HG03575 (cell line): ENCODE data around the gene PCGF6.

Experiments used
- ATAC-seq: cut with Tn5 transposase; IDR thresholded peaks from one replicate; pipeline ENCODE4 v1.9.1; 2021; ENCODE audit not compliant: unreplicated experiment, insufficient number of reproducible peaks, low FRiP score; ENCODE audit errors: extremely low read depth

PCGF6 gene

DNA sequence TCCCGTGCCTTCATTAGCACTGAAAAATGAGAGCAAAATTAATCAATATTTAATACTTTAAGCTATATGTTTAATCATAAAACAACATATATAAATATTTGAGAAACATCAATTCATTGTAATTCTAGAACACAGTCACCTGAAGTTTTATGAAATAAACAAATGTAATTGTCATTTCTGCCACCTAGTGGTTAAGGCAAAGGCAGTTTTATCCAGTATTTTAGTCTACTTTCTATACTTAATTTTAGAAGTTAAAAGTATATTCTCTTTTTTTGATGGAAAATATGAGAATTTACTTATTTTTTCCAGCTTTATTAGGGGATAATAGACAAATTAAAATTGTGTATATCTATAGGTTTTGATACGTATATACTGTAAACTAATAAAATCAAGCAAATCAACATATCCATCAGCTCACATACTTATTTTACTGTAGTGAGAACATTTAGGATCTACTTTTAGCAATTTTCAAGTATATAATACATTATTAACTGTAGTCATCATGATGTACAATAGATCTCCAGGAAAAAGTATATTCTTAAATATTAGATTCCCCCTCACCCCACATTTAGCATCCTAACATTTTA lies 16.9 kb downstream of the PCGF6 start:
- ATAC-seq: no peak

GRCh38 chr10:103327906-103328305 lies 23.0 kb downstream of the PCGF6 start:
- no peak for ATAC-seq

DNA sequence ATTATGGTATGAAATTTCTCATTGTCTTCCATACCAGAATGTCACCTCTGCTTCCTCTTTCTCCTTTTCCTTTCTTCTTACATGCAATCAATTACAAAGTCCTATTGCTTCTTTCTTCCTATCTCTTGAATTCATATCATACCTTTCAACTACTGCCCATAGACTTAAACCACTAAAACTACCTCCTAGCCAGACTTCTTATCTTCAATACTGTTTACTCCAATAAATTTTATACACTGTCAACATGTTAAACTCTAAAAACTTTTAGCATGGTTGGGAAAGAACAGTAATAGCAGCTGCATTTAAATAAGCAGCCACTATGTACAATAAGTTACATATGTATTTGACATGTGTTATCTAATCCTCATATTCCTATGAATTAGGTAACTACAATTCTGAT lies 34.9 kb downstream of the PCGF6 start:
- ATAC-seq: no peak

GRCh38 chr10:103310197-103310596 lies 40.7 kb downstream of the PCGF6 start:
- ATAC-seq: no peak

DNA sequence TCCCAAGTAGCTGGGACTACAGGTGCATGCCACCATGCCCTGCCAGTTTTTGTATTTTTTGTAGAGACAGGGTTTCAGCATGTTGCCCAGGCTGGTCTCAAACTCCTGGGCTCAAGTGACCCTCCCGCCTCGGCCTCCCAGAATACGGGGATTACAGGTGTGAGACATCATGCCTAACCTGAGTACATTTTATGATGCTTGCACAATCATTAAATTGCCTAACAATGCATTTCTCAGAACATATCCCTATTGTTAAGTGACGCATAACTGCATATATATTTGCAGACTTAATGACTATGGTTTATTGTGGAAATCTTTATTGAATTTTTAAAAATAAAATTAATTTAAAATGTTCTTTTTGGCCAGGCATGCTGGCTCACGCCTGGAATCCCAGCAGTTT lies 43.3 kb downstream of the PCGF6 start:
- ATAC-seq: no peak

- no peak for ATAC-seq
Measured at GRCh38 chr10:103295374-103296015, 55.4 kb downstream of the PCGF6 start.

DNA sequence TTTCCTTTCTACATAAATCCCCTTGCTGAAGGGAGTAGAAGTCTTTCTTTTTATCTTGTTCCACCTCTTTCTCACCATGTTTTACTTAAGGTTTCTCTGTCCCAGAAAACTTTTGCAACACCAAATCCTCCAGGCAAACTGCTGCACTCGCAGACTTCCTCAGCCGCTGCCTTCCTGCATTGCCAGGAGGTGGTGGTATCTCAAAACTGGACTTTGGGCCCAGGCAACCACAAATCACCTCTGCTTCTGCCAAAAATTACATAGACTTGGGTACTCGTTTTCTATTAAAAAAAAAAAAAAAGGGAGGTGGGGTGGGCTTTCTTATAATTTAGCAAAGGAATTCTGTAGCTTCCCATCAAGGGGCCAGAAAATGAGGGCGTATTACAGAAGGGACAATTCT lies 59.4 kb downstream of the PCGF6 start:
- ATAC-seq: no peak

GRCh38 chr10:103287992-103288391 lies 62.9 kb downstream of the PCGF6 start:
- ATAC-seq: no peak

DNA sequence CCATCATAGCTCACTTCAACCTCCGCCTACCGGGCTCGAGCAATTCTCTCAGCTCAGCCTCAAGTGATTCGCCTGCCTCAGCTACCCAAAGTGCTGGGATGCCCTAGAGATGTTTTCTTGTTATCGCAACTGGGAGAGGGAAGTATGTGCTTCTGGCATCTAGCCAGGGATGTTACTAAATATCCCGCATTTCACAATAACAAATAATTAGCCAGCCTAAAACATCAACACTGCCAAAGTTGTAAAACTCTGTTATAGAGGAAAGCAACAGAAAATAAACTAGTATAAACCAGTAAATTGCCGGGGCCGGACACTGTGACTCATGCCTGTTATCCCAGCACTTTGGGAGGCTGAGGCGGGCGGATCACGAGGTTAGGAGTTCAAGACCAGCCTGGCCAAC lies 66.8 kb downstream of the PCGF6 start:
- ATAC-seq: no peak

GRCh38 chr10:103282961-103283360 lies 68.0 kb downstream of the PCGF6 start:
- ATAC-seq: no peak

- ATAC-seq: no peak
Measured at GRCh38 chr10:103281753-103282152, 69.2 kb downstream of the PCGF6 start.

- no peak for ATAC-seq
Measured at GRCh38 chr10:103280506-103280905, 70.4 kb downstream of the PCGF6 start.

DNA sequence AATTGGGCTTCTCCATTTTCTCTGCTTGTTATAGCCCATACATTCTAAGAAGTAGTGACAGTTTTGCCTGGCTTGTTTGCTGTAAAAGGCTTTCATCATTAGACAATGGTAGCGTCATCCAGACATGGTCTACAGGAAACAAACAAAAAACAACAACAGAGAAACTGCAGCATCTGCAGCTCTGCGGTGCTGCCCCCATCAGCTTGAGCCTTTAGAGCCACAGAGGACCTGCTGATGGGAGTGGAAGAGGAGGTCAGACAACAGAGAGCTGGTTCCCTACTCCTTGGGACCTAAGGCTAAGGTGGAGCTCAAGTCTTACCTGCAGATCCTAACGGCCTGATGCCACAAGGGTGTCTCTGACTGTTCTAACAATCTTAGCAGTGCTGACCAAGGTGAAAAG lies 70.9 kb downstream of the PCGF6 start:
- ATAC-seq: no peak

DNA sequence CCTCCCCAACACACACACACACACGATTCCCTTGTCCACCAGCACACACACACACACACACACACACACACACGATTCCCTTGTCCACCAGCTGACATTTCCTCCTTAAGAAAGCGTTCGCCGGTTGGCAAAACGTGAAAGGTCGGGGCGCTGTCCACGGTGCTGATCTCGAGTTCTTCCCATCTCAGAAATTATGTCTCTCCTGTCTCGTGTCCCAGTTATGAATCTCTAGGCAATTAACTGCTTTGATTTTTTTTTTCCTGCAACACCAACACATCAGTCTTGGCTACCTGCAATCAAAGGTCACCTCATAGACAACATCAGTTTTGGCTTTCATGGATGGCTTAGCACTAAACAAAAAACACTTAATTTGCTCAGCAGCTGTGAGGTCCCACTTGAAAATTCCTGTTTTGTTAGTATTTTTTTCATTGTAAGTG lies 72.1 kb downstream of the PCGF6 start:
- no peak for ATAC-seq

GRCh38 chr10:103278537-103278823 lies 72.5 kb downstream of the PCGF6 start:
- no peak for ATAC-seq

DNA sequence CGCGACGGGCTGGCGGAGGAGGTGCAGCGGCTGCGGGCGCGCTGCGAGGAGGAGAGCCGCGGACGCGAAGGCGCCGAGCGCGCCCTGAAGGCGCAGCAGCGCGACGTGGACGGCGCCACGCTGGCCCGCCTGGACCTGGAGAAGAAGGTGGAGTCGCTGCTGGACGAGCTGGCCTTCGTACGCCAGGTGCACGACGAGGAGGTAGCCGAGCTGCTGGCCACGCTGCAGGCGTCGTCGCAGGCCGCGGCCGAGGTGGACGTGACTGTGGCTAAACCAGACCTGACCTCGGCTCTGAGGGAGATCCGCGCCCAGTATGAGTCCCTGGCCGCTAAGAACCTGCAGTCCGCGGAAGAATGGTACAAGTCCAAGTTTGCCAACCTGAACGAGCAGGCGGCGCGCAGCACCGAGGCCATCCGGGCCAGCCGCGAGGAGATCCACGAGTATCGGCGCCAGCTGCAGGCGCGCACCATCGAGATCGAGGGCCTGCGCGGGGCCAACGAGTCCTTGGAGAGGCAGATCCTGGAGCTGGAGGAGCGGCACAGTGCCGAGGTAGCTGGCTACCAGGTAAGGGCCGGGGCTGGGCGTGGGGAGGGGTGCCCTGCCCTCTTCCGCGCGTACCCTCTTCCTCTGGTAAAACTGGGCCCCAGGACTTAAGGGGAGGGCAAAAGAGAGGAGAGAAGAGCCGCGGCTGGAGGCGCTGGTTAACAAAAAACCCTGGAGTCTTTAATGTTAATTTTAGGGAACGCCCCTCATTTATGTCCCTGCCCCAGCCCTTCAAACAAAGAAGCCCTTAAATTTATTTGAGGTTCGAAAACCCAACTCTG lies 73.0 kb downstream of the PCGF6 start:
- ATAC-seq: no peak

GRCh38 chr10:103276896-103277712 lies 73.8 kb downstream of the PCGF6 start, which contains the start of gene INA:
TSS of gene INA (plus strand) at chr10:103277138. CDS start at chr10:103277212, 74 bp downstream.
- no peak for ATAC-seq

GRCh38 chr10:103276251-103276895 lies 74.6 kb downstream of the PCGF6 start:
- no peak for ATAC-seq

- no peak for ATAC-seq
Measured at GRCh38 chr10:103273041-103273441, 77.9 kb downstream of the PCGF6 start.
